ENCODE data around the gene EFCAB6.

DNA sequence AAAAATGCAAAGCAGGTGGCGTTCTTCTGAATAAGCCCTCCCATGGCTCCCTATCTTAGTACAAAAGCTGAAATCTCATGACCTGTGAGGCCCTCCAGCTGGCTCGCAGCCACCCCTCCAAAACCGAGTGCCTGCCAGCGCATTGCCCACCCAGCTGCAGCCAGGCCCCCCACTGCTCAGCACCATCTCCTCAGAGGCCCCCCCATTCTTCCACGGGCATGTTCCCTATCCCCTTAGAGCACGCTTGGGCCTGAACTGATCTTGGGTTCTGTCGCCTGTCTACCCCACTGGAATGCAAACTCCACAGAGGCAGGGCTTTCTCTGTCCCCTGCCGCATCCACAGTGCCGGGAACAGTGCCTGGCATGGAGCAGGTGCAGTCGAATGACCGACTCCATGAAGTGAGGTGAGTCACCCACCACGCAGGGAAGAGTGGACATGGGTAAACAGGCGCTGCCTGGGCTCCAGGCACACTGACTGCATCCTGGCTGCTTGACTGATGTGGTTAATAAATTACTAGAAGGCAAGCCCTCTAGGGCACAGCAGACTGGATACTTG lies 11.3 kb upstream of the EFCAB6 start:
- TF ChIP-seq CTCF (IDR thresholded peaks at IDR 0.05) (no peak), POLR2A (IDR thresholded peaks at IDR 0.05) (no peak)

Measured in adrenal gland (tissue), 5 donors.